Stimulated activated CD4-positive, alpha-beta T cell treated with anti-CD3 and anti-CD28 coated beads, Interleukin-4, amount 100 ng/mL, for 4 hours (primary cell): ENCODE data around the gene TOP2B.

Experiments used
- DNase-seq, 2 experiments: peaks; one replicate each; pipeline ENCODE4 v3.0.0-alpha.2; 2020

The TOP2B gene

GRCh38 chr3:25555695-25556437 is 108.8 kb downstream of the TOP2B start:
- no peak for DNase-seq

DNA sequence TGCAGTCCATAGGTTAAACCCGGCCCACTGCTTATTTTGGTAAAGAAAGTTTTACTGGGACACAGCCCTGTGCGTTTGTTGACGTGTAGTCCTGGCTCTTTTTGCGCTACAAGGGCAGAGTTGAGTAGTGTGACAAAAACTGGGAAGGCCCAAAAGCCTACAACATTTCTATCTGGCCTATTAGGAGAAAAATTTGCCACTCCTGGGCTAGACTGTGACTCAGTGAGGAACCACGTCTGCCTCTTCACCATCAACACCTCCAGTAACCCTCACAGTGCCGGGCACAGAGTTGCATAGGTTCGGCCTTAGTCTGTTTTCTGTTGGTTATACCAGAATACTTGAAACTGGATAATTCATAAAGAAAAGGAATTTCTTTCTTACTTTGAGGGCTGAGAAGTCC is 110.3 kb downstream of the TOP2B start:
- DNase-seq = no peak

DNA sequence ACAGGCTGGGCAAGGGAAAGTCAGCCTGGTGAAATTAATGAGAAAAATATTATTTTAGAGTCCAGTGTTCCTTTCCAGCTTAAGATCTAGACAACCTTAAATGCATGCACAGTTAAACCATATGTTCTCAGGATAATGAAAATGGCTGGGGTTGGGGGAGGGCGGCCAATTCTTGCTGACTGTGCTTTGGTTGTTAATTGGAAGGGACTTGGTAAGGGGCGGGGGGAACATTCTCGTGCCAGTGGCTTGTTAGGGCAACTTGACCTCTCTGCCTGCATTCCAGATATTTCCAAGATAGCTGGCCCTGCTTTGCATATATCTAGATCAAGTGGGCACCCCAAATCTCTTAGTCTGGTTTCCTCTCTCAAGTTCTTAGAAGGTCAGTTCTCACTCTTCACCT is 112.5 kb downstream of the TOP2B start:
- no peak for DNase-seq

- no peak for DNase-seq
Measured at GRCh38 chr3:25548836-25549235, 115.9 kb downstream of the TOP2B start.

DNA sequence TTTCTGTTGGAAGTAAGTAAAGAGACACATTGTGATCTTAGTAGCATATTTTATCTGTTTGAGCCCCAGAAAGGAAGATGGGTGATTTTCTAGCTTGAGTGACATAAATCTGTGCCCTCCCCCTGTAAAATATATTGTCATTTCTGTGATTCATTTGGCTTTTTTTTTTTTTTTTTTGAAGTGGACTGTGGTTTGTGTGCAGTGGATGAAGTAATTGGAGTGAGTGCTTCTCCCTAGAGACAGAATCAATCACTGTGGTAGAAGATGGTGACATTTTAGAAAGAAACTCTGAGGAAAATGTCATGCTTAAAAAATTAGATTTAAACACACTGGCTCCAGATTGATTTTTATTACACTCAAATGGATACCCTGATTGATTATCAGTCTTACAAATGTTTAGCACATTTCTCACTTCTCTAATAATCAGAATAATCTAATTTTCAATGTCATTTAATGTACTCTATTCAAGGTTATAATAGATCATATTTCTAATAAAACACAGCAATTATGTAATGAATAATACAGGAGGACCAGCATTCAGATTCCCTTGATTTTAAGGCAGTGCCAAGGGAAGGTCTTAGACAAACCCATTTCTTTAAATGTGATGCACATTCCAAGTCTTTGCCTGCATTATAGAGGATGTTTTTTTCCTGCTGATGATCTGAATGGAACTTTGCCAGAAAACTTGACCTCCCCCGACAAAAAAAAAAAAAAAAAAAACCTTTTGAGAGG is 116.6 kb downstream of the TOP2B start:
- no peak for DNase-seq
